OCI-LY1 (cell line): ENCODE data around the gene SAMD14.

Experiments
- CTCF ChIP-seq: fragments of 200-600 bp; sonication (generic), shearing (Covaris generic); IDR thresholded peaks from 2 replicates; pipeline ENCODE4 v1.5.1; 2017; ENCODE audit warnings: mild to moderate bottlenecking, antibody characterized with exemption, low read length, moderate library complexity, mixed read lengths
- EZH2 ChIP-seq: fragments of 200-600 bp; sonication (generic), shearing (Covaris generic); IDR thresholded peaks from 2 replicates; pipeline ENCODE4 v1.8.0; 2017; ENCODE audit warnings: borderline replicate concordance, mixed run types, mild to moderate bottlenecking, antibody characterized with exemption, low read length, moderate library complexity, mixed read lengths

GRCh38 chr17:50094243-50094752, 35.7 kb downstream of the SAMD14 start:
- no peak for TF ChIP-seq EZH2
- peak; percentile 76 for TF ChIP-seq CTCF
